HUES6 (cell line): ENCODE data around the gene TRIM61.
"Not testable (repeated sequence)": the region's sequence is repeated elsewhere in the genome, so short reads cannot be mapped to it uniquely, and the experiment has no call there.

Experiments
- H3K27ac ChIP-seq: 2 replicates; pipeline ENCODE4 v1.7.0; 2013; ENCODE audit warnings: low read depth, mild to moderate bottlenecking, low read length, inconsistent platforms
- H3K27me3 ChIP-seq: 2 replicates; pipeline ENCODE4 v1.6.1; 2013; ENCODE audit warnings: low read length; ENCODE audit not compliant: control insufficient read depth, insufficient read depth
- H3K36me3 ChIP-seq: 2 replicates; pipeline ENCODE4 v1.6.1; 2013; ENCODE audit warnings: low read length; ENCODE audit not compliant: control insufficient read depth, insufficient read depth
- H3K4me1 ChIP-seq: 2 replicates; pipeline ENCODE4 v1.6.1; 2013; ENCODE audit warnings: low read length; ENCODE audit not compliant: control insufficient read depth, insufficient read depth
- H3K4me3 ChIP-seq: 2 replicates; pipeline ENCODE4 v1.5.1; 2013; ENCODE audit warnings: low read depth, low read length
- H3K9ac ChIP-seq: one replicate; pipeline ENCODE4 v1.6.1; 2013; ENCODE audit warnings: mild to moderate bottlenecking, low read length
- H3K9me3 ChIP-seq: 2 replicates; pipeline ENCODE4 v1.6.1; 2013; ENCODE audit warnings: low read depth, low read length; ENCODE audit not compliant: control insufficient read depth, insufficient read depth

The TRIM61 gene

DNA sequence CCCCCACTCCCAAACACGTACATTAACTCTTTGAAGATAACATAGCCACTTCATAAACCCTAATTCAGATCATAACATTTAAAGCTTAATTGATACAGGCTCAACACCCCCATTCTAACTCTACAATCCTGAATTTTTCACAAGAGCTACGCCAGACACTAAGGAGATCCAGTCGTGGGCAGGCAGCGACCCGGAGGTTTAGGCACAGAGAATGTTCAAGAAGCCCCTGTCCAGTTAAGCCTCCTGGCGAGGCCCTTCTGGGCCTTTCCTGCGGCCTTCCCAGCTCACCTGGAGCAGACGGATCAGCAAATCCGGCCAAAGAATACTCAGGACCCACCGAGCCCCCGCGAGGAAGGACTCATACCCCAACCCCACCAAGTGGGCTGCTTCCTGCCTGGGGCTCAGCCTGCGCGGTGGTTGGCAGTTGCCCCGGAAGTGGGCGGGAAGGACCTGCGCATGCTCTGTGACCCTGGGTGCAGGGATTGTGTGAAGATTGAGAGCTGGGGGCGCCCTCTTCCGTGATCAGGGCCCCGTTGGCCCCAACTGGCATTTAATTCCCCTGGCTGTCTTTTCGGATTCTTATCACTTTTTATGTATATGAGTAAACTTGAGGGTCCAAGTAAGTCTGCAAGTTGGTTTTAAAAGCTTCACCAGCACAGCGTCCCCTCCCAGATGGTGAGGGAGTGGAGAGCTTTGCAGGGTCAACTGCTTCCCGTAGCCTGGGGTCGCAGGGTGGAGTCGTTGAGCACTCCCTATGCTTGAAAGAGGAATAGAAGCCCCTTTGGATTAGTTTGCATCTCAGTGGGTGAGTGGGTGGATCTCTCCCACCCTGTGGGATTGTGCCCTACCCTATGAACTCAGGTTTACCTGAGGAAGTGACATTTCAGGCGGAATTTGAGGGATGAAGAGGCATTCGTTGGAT lies at the start of gene TRIM61:
Gene TRIM61 (minus strand): TSS at position 415 of the 922 bp plus-strand sequence. CDS start 7,655 bp downstream, outside the sequence.
- H3K9me3 ChIP-seq, result no peaks in the 10 kb centered on the region
- H3K4me3 ChIP-seq, result peak within 1 kb of the TSS; percentile 69
- H3K27ac ChIP-seq, result 0 out of 2 replicates have a peak within 1 kb of the TSS, but pooled peaks have one; percentile 20
- no peaks in the 10 kb centered on the region for H3K4me1 ChIP-seq
- H3K9ac ChIP-seq, result peak within 1 kb of the TSS; percentile 80
- H3K36me3 ChIP-seq, result peaks cover 3% of the 10 kb centered on the region; the same call in 1 of the 2 replicates
- H3K27me3 ChIP-seq, result no peaks in the 10 kb centered on the region

DNA sequence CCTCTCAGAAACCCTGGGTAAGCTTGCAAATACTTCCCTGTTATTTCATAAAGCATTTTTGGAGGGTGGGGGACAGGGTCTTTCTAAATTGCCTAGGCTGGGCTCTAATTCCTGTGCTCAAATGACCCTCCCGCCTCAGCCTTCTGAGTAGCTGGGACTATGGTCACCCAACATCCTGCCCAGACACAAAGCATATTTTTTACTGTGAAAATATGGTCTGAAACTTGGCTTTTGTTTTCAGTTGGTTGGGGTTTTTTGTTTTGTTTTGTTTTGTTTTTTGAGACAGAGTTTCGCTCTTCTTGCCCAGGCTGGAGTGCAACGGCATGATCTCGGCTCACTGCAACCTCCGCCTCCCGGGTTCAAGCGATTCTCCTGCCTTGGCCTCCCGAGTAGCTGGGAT lies 48.3 kb upstream of the TRIM61 start:
- not testable (repeated sequence) for H3K9me3 ChIP-seq, H3K4me1 ChIP-seq, H3K4me3 ChIP-seq, H3K27ac ChIP-seq, H3K9ac ChIP-seq, H3K36me3 ChIP-seq, H3K27me3 ChIP-seq

DNA sequence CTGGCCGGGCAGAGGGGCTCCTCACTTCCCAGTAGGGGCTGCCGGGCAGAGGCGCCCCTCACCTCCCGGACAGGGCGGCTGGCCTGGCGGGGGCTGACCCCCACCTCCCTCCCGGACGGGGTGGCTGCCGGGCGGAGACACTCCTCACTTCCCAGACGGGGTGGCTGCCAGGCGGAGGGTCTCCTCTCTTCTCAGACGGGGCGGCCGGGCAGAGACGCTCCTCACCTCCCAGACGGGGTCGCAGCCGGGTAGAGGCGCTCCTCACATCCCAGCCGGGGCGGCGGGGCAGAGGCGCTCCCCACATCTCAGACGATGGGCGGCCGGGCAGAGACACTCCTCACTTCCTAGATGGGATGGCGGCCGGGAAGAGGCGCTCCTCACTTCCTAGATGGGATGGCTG lies 42.5 kb upstream of the TRIM61 start:
- not testable (repeated sequence) for H3K36me3 ChIP-seq, H3K27me3 ChIP-seq, H3K4me3 ChIP-seq, H3K27ac ChIP-seq, H3K9me3 ChIP-seq, H3K4me1 ChIP-seq, H3K9ac ChIP-seq

DNA sequence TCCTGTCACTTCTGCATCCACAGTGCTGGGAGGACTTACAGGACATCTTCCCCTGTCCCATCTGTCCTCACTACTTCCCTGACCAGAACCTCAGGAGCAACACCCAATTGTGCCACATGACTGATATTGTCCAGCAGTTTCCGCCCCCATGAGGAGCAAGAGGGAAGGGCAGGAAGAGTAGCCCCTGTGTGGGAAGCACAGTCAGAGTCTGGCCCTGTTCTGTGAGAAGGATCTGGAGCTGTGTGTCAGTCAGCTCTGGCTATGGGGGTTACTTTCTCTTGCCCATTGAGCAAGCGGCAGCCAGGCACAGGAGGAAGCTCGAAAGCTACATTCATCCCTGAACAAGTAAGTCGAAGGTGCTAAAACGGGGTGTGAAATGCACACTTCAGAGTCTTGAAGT lies 39.5 kb upstream of the TRIM61 start:
- no peaks in the 10 kb centered on the region for H3K27me3 ChIP-seq
- no peak overlapping the region for H3K27ac ChIP-seq
- no peaks in the 10 kb centered on the region for H3K4me1 ChIP-seq
- no peak overlapping the region for H3K9ac ChIP-seq
- 0 out of 2 replicates have a peak, but pooled peaks cover 5% of the 10 kb centered on the region for H3K9me3 ChIP-seq
- H3K4me3 ChIP-seq, result no peak overlapping the region
- H3K36me3 ChIP-seq, result no peaks in the 10 kb centered on the region

DNA sequence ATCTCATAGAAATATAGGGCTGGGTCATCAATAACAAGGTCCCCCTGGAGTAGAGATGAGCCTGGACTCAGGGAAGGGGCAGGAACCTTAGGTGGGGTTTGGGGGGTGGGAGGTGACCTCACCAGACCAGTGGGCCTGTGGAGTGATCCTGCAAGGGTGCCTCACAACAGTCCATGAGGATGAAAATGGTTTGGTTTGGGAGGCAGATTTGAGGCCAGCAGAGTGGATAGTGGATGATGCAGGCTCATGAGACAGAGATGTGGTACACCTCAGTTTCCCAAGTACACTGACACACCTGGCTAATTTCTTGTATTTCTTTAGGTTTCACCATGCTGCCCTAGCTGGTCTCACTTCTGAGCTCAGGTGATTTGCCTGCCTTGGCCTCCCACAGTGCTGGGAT lies 36.2 kb upstream of the TRIM61 start:
- no peaks in the 10 kb centered on the region for H3K9me3 ChIP-seq
- no peak overlapping the region for H3K4me3 ChIP-seq
- no peaks in the 10 kb centered on the region for H3K4me1 ChIP-seq
- no peaks in the 10 kb centered on the region for H3K27me3 ChIP-seq
- no peak overlapping the region for H3K27ac ChIP-seq
- no peaks in the 10 kb centered on the region for H3K36me3 ChIP-seq
- no peak overlapping the region for H3K9ac ChIP-seq

DNA sequence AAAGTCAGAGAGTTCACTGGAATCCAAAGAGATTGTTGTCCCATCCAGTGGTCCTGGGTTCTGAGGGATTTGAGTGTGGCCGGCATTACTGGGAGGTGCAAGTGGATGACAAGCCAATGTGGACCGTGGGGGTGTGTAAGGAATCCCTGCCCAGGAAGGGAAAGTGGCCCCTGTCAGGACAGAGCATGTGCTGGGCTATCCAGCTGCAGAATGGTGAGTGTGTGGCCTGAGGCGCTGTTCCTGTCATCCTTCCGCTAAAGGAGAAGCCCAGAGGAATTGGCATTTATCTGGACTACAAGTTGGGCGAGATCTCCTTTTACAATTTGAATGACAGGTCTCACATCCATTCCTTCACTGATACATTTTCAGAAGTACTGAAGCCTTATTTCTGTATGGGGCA lies 33.9 kb upstream of the TRIM61 start:
- Histone ChIP-seq H3K4me1 (no peaks in the 10 kb centered on the region; the same call in 1 of the 2 replicates), H3K9ac (no peak overlapping the region), H3K27me3 (no peaks in the 10 kb centered on the region), H3K4me3 (no peak overlapping the region), H3K36me3 (no peaks in the 10 kb centered on the region), H3K9me3 (no peaks in the 10 kb centered on the region), H3K27ac (no peak overlapping the region)

DNA sequence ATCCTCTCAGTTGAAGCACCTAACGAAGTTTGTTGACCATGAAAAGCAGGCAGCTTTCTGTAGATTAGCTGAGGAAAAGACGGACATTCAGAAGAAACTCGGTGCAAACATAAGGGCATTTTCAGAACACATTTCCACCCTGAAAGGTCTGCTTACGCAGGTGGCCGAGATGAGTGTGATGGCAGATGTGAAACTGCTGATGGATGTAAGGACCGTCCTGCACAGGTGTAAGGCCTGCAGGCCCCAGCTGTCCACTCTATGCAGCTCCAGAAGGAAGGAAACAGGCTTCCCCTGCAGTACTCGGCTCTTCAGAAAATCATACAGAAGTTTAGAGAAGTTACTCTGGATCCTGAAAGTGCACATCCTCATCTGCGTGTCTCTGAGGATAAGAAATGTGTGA lies 33.5 kb upstream of the TRIM61 start:
- no peak overlapping the region for H3K4me3 ChIP-seq
- no peaks in the 10 kb centered on the region; the same call in 1 of the 2 replicates for H3K4me1 ChIP-seq
- H3K27ac ChIP-seq, result no peak overlapping the region
- no peaks in the 10 kb centered on the region for H3K36me3 ChIP-seq
- no peaks in the 10 kb centered on the region for H3K9me3 ChIP-seq
- H3K27me3 ChIP-seq, result no peaks in the 10 kb centered on the region
- no peak overlapping the region for H3K9ac ChIP-seq

DNA sequence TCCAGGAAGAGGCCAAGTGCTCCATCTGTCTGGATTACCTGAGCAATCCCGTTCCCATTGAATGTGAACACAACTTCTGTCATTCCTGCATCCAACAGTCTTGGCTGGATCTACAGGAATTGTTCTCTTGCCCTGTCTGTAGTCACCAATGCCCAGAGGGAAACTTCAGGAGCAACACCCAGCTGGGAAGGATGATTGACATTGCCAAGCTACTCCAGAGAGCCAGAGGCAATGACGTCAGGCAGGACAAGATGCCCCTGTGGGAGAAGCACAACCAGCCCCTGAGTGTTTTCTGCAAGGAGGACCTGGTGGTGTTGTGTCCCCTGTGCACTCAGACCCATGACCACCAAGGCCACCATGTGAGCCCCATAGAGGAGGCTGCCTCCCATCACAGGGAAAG lies 33.0 kb upstream of the TRIM61 start:
- no peak overlapping the region for H3K9ac ChIP-seq
- no peaks in the 10 kb centered on the region for H3K27me3 ChIP-seq
- no peak overlapping the region for H3K27ac ChIP-seq
- H3K9me3 ChIP-seq, result no peaks in the 10 kb centered on the region
- no peaks in the 10 kb centered on the region; the same call in 1 of the 2 replicates for H3K4me1 ChIP-seq
- H3K4me3 ChIP-seq, result no peak overlapping the region
- H3K36me3 ChIP-seq, result no peaks in the 10 kb centered on the region

DNA sequence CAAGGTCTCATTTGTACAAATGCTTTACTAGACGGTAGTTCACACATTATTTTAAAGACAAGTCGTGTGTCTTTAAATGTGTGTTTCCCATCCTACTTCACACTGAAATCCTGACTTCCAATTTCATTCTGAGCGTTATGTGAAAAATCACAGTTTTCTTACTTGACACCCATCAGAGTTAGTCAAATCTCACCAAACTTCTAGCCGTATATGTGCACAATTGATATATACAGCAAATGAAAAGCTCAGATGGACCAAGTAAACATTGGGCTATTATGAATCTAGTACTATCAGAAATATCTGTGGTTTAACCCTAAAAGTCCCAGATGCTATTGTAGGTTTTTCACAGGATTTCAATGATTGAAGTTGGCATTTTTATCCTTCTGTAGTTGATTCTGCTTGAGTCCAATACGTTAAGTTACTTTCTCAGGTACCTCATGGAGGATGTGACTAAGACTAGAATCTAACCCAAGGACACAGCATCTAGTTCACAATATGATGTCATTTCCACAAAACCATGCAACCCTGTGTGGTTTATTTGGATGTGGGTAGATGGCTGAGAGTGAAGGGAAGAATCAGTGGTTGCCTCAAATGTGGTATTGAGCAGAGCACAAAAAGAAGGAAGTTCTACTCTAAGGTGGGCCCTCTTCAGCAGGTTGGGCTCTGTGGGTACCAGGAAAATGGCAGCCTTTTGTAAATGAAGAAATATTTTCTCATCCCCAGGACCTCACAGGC lies 32.2 kb upstream of the TRIM61 start:
- Histone ChIP-seq H3K36me3 (no peaks in the 10 kb centered on the region), H3K27me3 (no peaks in the 10 kb centered on the region), H3K4me1 (no peaks in the 10 kb centered on the region; the same call in 1 of the 2 replicates), H3K27ac (no peak overlapping the region), H3K9ac (no peak overlapping the region), H3K4me3 (no peak overlapping the region), H3K9me3 (no peaks in the 10 kb centered on the region)

DNA sequence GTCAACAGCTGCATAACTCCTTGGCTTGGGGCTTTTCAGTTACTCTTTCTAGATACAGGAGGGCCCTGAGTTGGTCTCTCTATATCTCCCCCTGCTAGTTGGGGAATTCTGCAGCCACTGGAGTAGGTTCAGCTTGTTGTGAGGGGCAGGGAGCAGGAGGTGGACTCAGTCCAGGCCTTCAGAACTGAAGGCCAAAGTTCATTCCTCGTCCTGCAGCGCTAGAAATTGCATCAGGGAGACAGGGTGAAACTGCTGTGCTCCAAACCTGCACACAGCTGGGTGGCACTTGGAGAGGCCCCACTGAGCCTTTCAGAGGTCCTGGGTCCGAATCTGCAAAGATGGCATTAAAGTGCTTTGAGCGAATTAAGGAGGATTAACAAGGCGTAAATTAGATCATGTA lies 29.4 kb upstream of the TRIM61 start:
- H3K4me3 ChIP-seq, result no peak overlapping the region
- no peaks in the 10 kb centered on the region for H3K27me3 ChIP-seq
- H3K9me3 ChIP-seq, result no peaks in the 10 kb centered on the region
- H3K27ac ChIP-seq, result no peak overlapping the region
- no peak overlapping the region for H3K9ac ChIP-seq
- H3K4me1 ChIP-seq, result no peaks in the 10 kb centered on the region; the same call in 1 of the 2 replicates
- H3K36me3 ChIP-seq, result no peaks in the 10 kb centered on the region

DNA sequence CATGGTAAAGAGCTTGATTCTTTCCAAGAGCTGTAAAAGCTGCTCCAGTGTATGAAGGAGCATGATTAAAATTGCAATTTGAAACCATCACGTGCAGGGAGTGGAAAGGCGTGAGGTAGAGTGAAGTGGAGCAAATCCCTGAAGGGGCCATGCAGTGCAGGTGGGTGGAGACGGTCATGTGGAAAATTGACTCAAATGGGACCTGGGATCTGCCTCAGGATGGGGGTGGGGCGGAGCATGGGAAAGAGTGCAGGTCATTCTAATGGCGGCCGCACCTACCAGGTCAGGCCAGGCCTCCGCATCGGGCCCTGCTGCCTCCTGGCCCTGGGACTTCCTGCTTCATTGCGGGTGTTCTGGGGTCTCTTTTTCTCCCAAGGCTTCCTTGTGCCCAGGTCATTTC lies 29.0 kb upstream of the TRIM61 start:
- H3K27me3 ChIP-seq, result no peaks in the 10 kb centered on the region
- no peak overlapping the region for H3K4me3 ChIP-seq
- H3K36me3 ChIP-seq, result no peaks in the 10 kb centered on the region
- no peaks in the 10 kb centered on the region for H3K9me3 ChIP-seq
- no peak overlapping the region for H3K27ac ChIP-seq
- H3K9ac ChIP-seq, result no peak overlapping the region
- no peaks in the 10 kb centered on the region; the same call in 1 of the 2 replicates for H3K4me1 ChIP-seq
